Transverse colon (tissue), 4 donors: ENCODE results near the gene PRADC1.

Source experiments
- CTCF ChIP-seq, 5 experiments: fragments of 200-600 bp in 3 of 5; fragments of 450-650 bp in 2 of 5; sonication (generic) in 3 of 5; IDR thresholded peaks; 1 replicate in 2 of 5; 2 replicates in 3 of 5; pipeline ENCODE4 v1.5.1; 2016 to 2017; ENCODE audit warnings: antibody characterized with exemption in 5 of 5, inconsistent platforms in 3 of 5, mild to moderate bottlenecking in 2 of 5, moderate library complexity in 1 of 5
- EP300 ChIP-seq: sonication (generic); formaldehyde crosslinking; IDR thresholded peaks from one replicate; pipeline ENCODE4 v1.6.1; 2017; ENCODE audit warnings: antibody characterized with exemption, low read depth
- POLR2A ChIP-seq: fragments of 450-650 bp; IDR thresholded peaks from one replicate; pipeline ENCODE4 v1.6.1; 2016; ENCODE audit warnings: antibody characterized with exemption, mild to moderate bottlenecking, moderate library complexity
- POLR2AphosphoS5 ChIP-seq, 3 donors: sonication (generic); formaldehyde crosslinking; IDR thresholded peaks; one replicate each; pipeline ENCODE4 v1.6.1; 2016; ENCODE audit warnings: antibody characterized with exemption in 3 of 3

DNA sequence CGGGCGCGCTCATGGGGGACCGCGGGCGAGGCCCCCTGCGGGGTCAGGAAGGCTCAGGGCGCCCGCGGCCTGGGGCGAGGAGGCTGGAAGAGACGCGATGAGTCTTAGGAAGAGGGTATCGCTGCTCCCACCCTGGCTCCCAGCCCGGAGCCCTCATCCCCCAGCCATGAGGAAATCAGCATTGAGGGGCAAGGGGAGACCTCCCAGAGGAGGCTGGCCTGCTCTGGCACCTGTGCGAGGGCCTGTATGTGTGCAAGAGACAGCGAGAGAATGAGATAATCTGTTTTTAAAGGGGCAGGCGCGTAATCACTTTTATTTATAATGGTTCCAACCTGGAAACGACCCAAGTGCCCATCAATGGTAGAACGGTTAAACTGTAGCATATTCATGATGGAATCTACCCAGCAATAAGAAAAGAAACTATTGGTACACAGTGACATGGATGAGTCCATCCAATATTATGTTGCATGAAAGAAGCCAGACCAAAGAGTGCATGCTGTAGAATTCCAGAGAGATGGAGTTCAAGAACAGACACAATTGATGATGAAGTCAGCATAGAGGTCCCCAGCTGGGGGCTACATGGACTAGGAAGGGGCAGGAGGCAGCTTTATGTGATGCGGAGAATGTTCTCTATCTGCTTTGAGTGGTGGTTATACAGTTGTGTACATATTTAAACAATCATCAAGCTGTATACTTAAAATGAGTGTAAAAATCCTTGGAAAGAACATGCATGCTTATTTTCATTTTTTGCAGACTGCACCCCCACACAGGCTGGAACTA is 36.8 kb upstream of the PRADC1 start:
- no peak for TF ChIP-seq POLR2AphosphoS5 (IDR thresholded peaks at IDR 0.05)
- TF ChIP-seq CTCF (IDR thresholded peaks at IDR 0.05) = no peak
- no peak for TF ChIP-seq POLR2A
- TF ChIP-seq EP300 = no peak
